Stimulated activated CD8-positive, alpha-beta memory T cell treated with anti-CD3 and anti-CD28 coated beads, Interleukin-7, amount 100 ng/mL, for 48 hours (primary cell): Measurements from ENCODE around the gene ZGRF1.
"Not testable (repeated sequence)": the region's sequence is repeated elsewhere in the genome, so short reads cannot be mapped to it uniquely, and the experiment has no call there.

Experiments used
- DNase-seq, 2 donors: peaks; one replicate each; pipeline ENCODE4 v3.0.0-alpha.2; 2020; ENCODE audit warnings: low read depth in 1 of 2; ENCODE audit errors: extremely low read depth in 1 of 2

Gene ZGRF1

DNA sequence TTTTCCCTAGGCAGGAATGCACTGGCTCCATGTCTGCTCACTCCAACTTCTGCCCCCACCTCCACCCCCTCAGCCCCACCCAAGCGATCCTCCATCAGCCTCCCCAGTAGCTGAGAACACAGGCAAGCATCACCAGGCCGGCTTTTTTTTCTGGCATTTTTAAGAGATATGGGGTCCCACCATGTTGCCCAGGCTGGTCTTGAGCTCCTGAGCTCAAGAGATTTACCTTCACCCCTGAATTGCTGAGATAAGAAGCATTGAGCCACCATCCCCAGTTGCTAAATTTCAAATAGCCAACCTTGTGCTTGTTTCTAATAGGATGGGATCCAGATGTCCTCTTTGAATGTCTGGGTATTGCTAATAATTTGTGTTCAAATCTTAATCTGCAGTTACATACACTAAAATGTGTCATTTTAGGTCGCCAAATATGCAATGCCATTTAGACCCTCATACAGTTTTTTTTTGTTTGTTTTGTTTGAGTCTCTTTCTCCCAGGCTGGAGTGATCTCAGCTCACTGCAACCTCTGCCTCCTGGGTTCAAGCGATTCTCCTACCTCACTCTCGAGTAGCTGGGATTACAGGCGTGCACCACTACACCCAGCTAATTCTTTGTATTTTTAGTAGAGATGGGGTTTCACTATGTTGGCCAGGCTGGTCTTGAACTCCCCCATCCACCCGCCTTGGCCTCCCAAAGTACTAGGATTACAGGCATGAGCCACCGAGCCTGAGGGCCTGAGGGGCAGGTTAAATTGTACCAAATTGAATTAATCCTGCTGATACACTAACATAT lies 9.0 kb upstream of the ZGRF1 start:
- DNase-seq: no peak

DNA sequence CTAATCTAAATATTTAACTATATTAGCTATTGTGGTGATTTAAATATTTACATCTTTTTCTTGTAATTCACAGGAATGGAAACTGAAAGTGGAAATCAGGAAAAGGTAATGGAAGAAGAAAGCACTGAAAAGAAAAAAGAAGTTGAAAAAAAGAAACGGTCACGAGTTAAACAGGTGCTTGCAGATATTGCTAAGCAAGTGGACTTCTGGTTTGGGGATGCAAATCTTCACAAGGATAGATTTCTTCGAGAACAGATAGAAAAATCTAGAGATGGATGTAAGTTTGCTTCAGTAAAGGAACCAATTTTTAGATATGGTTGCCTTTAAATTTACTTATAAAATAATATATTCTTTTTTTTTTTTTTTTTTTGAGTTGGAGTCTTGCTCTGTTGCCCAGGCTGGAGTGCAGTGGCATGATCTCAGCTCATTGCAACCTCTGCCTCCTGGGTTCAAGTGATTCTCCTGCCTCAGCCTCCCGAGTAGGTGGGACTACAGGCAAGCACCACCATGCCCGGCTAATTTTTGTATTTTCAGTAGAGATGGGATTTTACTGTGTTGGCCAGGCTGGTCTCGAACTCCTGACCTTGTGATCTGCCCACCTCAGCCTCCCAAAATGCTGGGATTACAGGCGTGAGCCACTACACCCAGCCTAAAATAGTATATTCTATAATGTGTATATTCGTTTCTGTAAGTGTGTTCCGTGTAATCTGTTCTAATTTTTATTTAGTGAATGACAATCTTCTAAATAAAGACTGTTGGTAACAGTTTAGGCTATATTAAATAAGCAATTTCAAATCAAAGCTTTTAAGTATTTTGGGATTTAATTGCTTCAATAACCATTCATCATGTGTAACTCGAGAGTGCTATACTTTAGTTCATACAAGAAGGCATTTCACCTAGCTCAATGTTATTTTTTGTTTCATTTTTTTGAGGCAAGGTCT lies 8.2 kb upstream of the ZGRF1 start:
- not testable (repeated sequence) for DNase-seq

- DNase-seq: no peak
These were observed 5.8 kb upstream of the ZGRF1 start for GRCh38 chr4:112642526-112642925.

DNA sequence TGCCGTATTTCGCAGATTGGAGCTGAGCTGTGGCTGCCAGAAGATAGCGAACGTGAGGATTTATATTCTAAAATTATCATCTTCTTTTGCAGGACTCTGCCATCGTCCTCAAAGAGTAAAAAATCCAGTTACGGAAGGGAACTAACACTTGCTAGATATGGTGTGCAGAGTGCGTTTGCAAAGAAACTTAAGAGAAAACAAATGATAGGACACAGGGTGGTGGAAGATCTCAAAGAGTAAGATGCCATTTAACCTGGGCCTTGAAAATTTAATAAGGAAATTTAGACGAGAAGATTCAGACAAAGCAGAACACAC lies 800 bp upstream of the ZGRF1 start:
- no peak for DNase-seq

GRCh38 chr4:112633477-112634235 lies 3.1 kb downstream of the ZGRF1 start:
- no peak for DNase-seq

- DNase-seq: no peak
These were observed 10.5 kb downstream of the ZGRF1 start for GRCh38 chr4:112626228-112626627.

DNA sequence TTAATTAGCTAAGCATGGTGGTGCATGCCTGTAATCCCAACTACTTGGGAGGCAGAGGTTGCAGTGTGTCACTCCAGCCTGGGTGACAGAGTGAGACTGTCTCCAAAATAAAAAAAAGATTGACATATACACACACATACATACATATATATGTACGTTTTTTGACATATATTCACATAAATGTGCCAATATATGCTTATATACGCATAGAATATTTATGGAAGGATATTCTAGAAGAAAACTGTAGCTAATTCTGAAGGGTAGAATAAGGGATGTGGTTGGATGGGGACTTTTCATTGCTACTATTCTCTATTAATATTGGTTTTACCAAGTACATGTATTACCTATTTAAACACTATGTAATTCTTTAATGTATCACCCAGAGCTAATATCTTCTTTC lies 19.7 kb downstream of the ZGRF1 start:
- no peak for DNase-seq

DNA sequence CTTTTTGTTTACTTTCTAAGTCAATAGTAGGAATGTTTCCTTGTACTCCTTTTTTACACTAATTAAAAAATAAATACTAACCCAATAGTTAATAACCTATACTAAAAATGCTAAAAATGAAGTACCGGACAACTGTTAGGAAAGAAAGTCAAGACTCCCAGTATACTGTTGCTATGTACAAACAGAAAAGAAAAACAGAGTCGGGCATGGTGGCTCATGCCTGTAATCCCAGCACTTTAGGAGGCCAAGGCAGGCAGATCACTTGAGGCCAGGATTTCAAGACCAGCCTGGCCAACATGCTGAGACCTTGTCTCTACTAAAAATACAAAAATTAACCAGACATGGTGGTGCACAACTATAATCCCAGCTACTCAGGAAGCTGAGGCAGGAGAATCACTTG lies 23.9 kb downstream of the ZGRF1 start:
- DNase-seq: not testable (repeated sequence)

DNA sequence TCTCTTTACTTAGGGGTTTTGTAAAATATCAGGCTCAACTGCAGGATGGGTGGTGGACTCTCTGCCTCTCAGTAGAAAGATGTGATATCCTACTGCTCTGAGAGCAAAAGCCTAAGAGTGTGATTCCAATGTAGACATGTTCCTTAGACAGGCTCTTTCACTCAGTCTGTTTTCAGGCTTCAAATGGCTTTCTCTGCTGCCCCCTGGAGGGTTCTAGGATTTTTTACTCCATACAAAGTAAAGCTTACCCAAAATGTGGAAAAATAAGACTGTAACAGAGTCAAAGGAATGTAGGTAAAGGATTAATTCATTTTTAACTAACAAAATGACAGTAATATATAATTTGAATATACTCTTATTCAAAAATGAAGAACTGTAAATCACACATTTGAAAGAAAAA lies 32.1 kb downstream of the ZGRF1 start:
- DNase-seq: no peak

- no peak for DNase-seq
These were observed 41.7 kb downstream of the ZGRF1 start for GRCh38 chr4:112594993-112595392.

- DNase-seq: no peak
These were observed 43.1 kb downstream of the ZGRF1 start for GRCh38 chr4:112593438-112594133.

DNA sequence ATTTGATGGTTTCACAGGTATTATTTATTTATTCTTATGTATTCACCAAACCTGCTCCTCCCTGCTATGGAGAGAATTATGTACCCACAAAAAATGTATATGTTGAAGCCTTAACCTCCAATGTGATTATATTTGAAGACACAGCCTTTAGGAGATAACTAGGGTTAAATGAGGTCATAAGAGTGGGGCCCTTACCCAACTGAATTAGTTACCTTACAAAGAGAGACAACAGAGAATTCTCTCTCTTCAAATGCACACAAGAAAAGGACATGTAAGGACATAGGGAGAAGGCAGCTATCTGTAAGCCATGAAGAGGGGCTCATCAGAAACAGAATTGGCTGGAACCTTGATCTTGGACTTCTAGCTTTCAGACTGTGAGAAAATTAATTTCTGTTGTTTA lies 44.0 kb downstream of the ZGRF1 start:
- DNase-seq: no peak

DNA sequence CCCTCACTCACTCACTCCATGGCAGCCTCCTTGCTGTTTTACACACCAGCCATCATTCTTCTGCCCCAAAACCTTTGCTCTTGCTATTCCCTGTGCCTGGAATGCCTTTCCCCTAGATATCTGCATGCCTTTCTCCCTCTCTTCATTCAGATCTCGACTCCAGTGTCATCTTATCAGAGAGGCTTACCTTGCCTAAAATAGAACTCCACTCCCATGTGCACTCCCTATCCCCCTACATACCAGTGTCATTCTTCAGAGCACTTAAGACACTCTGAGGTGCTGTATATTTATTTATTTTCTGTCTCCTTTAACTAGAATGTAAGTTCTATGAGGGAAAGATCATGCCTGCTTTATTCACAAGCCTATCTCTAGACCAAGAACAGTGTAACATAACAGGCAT lies 45.1 kb downstream of the ZGRF1 start:
- no peak for DNase-seq

GRCh38 chr4:112589206-112589605 lies 47.5 kb downstream of the ZGRF1 start:
- no peak for DNase-seq

DNA sequence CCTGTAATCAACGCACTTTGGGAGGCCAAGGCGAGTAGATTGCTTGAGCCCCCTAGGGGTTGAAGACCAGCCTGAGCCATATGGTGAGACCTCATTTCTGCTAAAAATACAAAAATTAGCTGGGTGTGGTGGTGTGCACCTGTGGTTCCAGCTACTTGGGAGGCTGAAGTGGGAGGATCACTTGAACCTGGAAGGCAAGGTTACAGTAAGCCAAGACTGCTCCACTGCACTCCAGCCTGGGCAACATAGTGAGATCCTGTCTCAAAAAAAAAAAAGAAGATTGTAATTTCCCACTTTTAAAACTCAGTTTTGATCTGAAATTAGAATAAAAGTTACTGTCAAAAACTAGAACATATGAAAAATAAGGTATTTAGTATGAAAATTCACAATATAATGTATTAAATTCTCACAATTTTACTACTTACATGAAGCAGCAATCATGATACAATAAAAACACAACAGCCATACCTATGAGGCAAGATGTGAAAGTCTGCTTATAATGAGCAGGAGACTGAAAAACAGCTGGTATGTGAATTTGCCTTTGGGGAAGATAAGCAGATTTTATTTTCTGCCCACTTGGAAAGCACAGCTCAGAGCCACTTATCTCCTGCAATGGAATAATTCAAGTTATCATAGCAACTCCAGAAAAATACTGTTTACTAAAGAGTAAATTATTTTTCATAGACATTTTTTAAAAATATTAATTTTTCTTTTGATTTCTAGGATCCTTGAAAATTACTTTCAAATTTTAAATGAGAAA lies 50.6 kb downstream of the ZGRF1 start:
- no peak for DNase-seq

GRCh38 chr4:112567536-112567935 lies 69.2 kb downstream of the ZGRF1 start:
- no peak for DNase-seq

DNA sequence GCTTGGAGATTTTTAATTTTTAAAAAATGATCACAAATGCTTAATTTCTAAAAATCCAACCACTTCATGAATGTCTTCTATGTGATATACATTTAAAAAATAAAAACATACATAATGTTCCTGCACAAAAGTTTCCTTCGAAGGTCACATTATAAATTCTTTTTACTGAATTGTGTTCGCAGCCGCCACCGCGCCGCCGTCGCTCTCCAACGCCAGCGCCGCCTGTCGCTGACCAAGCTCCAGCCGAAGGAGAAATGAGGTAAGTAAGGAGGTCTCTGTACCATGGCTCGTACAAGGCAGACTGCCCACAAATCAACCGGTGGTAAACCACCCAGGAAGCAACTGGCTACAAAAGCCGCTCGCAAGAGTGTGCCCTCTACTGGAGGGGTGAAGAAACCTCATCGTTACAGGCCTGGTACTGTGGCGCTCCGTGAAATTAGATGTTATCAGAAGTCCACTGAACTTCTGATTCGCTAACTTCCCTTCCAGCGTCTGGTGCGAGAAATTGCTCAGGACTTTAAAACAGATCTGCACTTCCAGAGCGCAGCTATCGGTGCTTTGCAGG lies 71.9 kb downstream of the ZGRF1 start:
- DNase-seq: no peak

DNA sequence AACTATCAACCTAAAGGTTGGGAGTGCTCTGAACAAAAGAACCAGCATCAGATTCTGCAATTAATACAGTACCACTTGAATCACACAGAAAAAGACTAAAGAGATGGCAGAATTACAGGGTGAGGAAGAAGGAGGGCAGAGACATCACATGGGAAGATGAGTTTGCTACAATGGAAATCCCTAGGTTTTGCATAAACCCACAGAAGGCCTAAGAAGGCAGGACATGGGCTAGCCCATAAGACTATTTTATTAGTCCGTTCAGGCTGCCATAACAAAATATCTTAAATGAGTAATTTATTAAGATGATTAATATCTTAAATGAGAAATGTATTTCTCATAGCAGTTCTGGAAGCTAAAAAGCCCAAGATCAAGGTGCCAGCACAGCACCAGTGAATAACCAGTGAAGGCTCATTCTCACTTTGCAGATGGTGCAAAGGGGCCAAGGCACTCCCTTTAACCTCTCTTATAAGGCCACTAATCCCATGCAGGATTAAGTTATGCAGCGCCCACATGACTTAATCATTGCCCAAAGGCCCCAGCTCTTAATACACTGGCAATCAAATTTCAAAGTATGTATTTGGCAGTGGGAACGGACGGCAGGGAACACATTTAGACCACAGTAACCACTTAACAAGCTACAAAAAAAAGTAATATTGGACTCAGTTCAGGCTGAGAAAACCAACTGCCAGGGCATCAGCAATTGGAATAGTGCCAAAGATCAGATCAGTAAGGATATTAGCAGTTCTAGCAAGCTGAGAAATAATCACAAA lies 73.1 kb downstream of the ZGRF1 start:
- DNase-seq: no peak

DNA sequence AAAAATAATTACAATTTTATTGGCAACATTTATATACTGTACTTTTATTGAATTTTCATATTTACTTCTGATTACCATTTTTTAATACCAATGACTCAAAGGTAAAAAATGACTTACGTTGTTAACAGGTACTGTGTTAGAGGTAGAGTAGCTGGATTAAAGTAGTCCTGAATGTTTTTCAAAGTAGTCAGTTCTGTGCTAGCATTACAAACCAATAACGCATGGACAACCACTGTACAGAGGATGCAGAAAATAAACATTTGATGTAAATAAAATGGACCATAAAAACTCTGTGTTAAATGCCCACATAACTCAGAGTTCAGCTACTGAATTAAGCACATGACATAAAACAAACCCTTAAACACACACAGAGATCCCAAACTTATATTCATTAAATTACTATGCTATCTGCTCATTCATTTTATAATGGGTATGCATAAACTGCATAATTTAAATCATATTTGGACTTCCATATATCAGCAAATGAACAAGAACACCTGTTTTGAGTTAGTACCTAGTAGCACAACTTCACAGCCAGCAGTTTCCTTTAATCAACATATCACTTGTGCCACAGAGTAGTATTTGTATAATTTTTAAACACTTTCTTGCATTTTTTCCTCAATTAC lies 74.3 kb downstream of the ZGRF1 start:
- no peak for DNase-seq
